Hair follicular keratinocyte (primary cell): ENCODE measurements around the gene ZNF646. TPM values are rescaled to one million over a fixed set of nuclear protein-coding genes. Genes with fewer than 3 reads are reported as not detected.

Experiments used
- total RNA-seq: library from RNA; depleted of rRNA; stranded (reverse); fragments of >200 nt; gene quantifications from 2 replicates; pipeline ENCODE4 v1.2.3, GENCODE V29; 2015

Gene ZNF646, protein sequence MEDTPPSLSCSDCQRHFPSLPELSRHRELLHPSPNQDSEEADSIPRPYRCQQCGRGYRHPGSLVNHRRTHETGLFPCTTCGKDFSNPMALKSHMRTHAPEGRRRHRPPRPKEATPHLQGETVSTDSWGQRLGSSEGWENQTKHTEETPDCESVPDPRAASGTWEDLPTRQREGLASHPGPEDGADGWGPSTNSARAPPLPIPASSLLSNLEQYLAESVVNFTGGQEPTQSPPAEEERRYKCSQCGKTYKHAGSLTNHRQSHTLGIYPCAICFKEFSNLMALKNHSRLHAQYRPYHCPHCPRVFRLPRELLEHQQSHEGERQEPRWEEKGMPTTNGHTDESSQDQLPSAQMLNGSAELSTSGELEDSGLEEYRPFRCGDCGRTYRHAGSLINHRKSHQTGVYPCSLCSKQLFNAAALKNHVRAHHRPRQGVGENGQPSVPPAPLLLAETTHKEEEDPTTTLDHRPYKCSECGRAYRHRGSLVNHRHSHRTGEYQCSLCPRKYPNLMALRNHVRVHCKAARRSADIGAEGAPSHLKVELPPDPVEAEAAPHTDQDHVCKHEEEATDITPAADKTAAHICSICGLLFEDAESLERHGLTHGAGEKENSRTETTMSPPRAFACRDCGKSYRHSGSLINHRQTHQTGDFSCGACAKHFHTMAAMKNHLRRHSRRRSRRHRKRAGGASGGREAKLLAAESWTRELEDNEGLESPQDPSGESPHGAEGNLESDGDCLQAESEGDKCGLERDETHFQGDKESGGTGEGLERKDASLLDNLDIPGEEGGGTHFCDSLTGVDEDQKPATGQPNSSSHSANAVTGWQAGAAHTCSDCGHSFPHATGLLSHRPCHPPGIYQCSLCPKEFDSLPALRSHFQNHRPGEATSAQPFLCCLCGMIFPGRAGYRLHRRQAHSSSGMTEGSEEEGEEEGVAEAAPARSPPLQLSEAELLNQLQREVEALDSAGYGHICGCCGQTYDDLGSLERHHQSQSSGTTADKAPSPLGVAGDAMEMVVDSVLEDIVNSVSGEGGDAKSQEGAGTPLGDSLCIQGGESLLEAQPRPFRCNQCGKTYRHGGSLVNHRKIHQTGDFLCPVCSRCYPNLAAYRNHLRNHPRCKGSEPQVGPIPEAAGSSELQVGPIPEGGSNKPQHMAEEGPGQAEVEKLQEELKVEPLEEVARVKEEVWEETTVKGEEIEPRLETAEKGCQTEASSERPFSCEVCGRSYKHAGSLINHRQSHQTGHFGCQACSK (N-terminal part only)
- total RNA-seq: 7.3 and 11.6 TPM in 2 replicates

DNA sequence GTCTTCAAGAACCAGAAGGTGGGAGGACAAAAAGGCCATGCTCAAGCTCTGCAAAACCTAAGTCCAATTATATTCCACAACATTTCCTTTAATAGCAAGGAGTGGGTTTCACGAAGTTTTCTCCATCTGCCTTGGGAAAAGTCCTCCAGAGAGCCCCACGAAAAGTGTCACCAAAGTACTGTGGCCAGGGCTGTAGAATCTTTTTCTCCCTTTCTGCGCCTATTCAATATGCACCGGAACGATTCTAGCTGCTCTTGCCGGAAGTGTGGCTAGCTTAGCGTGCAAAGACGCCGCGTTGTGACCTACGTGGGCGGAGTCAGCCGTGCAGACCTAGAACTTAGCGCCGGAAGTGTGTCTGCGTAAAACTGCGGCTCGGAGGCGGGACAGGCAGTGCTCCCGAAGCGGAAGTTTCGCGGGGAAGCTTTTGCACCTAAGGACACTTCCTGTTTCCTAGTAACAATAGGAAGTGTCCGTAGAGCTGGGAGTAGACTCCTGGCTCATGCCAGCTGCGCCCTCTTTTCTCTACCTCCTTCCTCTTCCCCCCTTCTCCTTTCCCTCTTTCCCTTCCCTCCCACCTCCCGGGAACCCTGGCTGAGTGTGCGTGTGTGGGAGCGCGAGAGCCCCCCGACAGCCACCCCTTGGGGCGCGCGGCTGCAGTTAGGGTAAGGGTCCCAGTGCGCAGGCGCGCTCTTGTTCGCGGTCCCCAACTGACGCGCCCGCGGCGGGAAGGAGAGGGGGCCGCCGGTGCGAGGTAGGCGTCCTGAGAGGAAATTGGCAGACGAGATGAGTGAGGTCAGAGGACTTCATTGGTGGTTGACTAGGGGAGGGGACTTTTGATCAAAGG, at the start of gene ZNF646, which contains the start of gene ZNF668:
Gene ZNF646 (plus strand): TSS at position 453 of the 844 bp plus-strand sequence. CDS start 1,903 bp downstream, outside the sequence.
Gene ZNF668 (minus strand): TSS at position 271 of the 844 bp plus-strand sequence. CDS start 9,781 bp downstream, outside the sequence.

GRCh38 chr16:31032736-31033708, 41.2 kb upstream of the ZNF646 start, which contains the start of gene STX4:
Gene STX4 (plus strand): TSS chr16:31033558. CDS start chr16:31033806, 248 bp downstream.

GRCh38 chr16:31088459-31089183, 14.4 kb downstream of the ZNF646 start, which contains the start of gene PRSS53:
Gene PRSS53 (minus strand): TSS chr16:31088943. CDS start chr16:31088809, 134 bp downstream.

GRCh38 chr16:31094424-31095120, 20.4 kb downstream of the ZNF646 start, which contains the start of gene VKORC1:
Gene VKORC1 (minus strand): TSS chr16:31094797. CDS start chr16:31094729, 68 bp downstream.

GRCh38 chr16:31108035-31108793, 34.0 kb downstream of the ZNF646 start, which contains the start of gene BCKDK:
Gene BCKDK (plus strand): TSS chr16:31108386. CDS start chr16:31109224, 838 bp downstream.

DNA sequence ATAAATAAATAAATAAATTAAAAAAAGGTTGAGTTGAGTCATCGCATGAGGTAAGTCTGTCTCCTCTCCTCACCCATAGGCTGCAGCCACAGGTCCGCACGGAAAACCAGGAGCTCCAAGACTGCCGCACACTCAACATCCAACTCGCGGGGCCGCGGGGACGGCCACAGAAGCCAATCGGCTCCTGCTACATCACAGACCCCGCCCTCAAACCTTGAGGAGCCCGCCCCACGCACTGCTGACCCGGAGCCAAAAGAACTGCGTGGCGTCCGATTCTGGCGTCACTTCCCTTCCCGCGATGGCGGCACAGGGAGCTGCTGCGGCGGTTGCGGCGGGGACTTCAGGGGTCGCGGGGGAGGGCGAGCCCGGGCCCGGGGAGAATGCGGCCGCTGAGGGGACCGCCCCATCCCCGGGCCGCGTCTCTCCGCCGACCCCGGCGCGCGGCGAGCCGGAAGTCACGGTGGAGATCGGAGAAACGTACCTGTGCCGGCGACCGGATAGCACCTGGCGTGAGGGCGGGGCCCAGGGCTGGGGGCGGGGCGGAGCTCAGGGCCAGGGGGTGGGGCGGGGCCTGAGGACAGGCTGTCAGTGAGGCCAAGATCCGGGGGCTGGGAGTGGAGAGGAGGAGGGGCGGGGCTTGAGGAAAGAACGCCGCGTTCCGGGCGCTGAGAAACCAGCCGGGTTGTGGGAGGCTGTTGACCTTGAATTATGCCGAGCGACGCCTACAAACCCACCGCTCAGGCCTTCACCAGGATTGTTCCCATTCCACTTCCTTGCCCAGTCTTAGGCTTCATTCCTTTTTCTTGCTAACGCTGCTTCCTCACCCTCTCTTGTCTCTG, 43.4 kb downstream of the ZNF646 start, which contains the start of gene KAT8:
Gene KAT8 (plus strand): TSS at position 281 of the 839 bp plus-strand sequence. CDS start 18 bp downstream, at position 299.

Other genes with a start within 250 kb of the ZNF646 start
- gene BCL7C, start 180.3 kb upstream of the ZNF646 start, total RNA-seq: 57.1 and 73.8 TPM in 2 replicates
- 0.57 and 4.2 TPM in 2 replicates for gene CTF1, start 177.8 kb upstream of the ZNF646 start, total RNA-seq
- gene FBXL19, start 150.8 kb upstream of the ZNF646 start, total RNA-seq: 29.6 and 33.9 TPM in 2 replicates
- gene ORAI3, start 125.4 kb upstream of the ZNF646 start, total RNA-seq: 13.6 and 34.4 TPM in 2 replicates
- 2.6 and 3.5 TPM in 2 replicates for gene SETD1A, start 116.7 kb upstream of the ZNF646 start, total RNA-seq
- gene HSD3B7, start 89.2 kb upstream of the ZNF646 start, total RNA-seq: 7.9 and 10.3 TPM in 2 replicates
- 0.08 and 0.34 TPM in 2 replicates for gene STX1B, start 63.8 kb upstream of the ZNF646 start, total RNA-seq
- gene STX4, start 40.9 kb upstream of the ZNF646 start, total RNA-seq: 23.5 and 24.9 TPM in 2 replicates
- 12.5 and 15.6 TPM in 2 replicates for gene ZNF668, start 182 bp upstream of the ZNF646 start, total RNA-seq
- gene PRSS53, start 14.5 kb downstream of the ZNF646 start, total RNA-seq: 0.86 and 1.8 TPM in 2 replicates
- 99.6 and 107 TPM in 2 replicates for gene VKORC1, start 20.4 kb downstream of the ZNF646 start, total RNA-seq
- gene BCKDK, start 34.0 kb downstream of the ZNF646 start, total RNA-seq: 58.3 and 75.5 TPM in 2 replicates
- 27.1 and 30.1 TPM in 2 replicates for gene KAT8, start 43.2 kb downstream of the ZNF646 start, total RNA-seq
- 59.2 and 120 TPM in 2 replicates for gene PRSS8, start 61.3 kb downstream of the ZNF646 start, total RNA-seq
- gene PRSS36, start 75.6 kb downstream of the ZNF646 start, total RNA-seq: 0.16 and 0.19 TPM in 2 replicates
- gene FUS, start 105.7 kb downstream of the ZNF646 start, total RNA-seq: 26.5 and 51.1 TPM in 2 replicates
- 102 and 138 TPM in 2 replicates for gene PYCARD, start 128.3 kb downstream of the ZNF646 start, total RNA-seq
- not detected in 2 replicates for gene TRIM72, start 139.7 kb downstream of the ZNF646 start, total RNA-seq
- gene PYDC1, start 142.7 kb downstream of the ZNF646 start, total RNA-seq: not detected in 2 replicates
- not detected in 2 replicates for gene ITGAM, start 185.6 kb downstream of the ZNF646 start, total RNA-seq